Neutrophil (primary cell): ENCODE results near the gene OR4D5.

Experiments used
- H3K27ac ChIP-seq: fragments of 200-600 bp; sonication (generic); 2 replicates; pipeline ENCODE4 v1.5.1; 2016; ENCODE audit warnings: mild to moderate bottlenecking, moderate library complexity
- H3K27me3 ChIP-seq: fragments of 200-600 bp; sonication (generic); 2 replicates; pipeline ENCODE4 v1.6.0; 2016; ENCODE audit warnings: mild to moderate bottlenecking
- H3K36me3 ChIP-seq: fragments of 200-600 bp; sonication (generic); 2 replicates; pipeline ENCODE4 v1.5.1; 2017
- H3K4me1 ChIP-seq, 2 experiments: fragments of 200-600 bp in 1 of 2; sonication (generic) in 1 of 2; 1 replicate in 1 of 2; 2 replicates in 1 of 2; pipeline versions ENCODE4 v1.5.1 to v1.6.1; 2013 to 2016; ENCODE audit warnings: low read depth in 1 of 2, low read length in 1 of 2, mild to moderate bottlenecking in 1 of 2, moderate library complexity in 1 of 2; ENCODE audit not compliant: control insufficient read depth in 1 of 2, insufficient read depth in 1 of 2
- H3K4me3 ChIP-seq, 2 experiments: fragments of 200-600 bp in 1 of 2; sonication (generic) in 1 of 2; 1 replicate in 1 of 2; 2 replicates in 1 of 2; pipeline ENCODE4 v1.5.1; 2013 to 2016; ENCODE audit warnings: low read depth in 1 of 2, low read length in 1 of 2, mild to moderate bottlenecking in 1 of 2, moderate library complexity in 1 of 2
- H3K9me3 ChIP-seq: fragments of 200-600 bp; sonication (generic); 2 replicates; pipeline ENCODE4 v1.5.1; 2016
- TF ChIP-seq, protein P1 (sequence below): fragments of 200-600 bp; sonication (generic); IDR thresholded peaks from 2 replicates; pipeline ENCODE4 v1.5.1; 2016; ENCODE audit warnings: antibody characterized with exemption

OR4D5 gene

DNA sequence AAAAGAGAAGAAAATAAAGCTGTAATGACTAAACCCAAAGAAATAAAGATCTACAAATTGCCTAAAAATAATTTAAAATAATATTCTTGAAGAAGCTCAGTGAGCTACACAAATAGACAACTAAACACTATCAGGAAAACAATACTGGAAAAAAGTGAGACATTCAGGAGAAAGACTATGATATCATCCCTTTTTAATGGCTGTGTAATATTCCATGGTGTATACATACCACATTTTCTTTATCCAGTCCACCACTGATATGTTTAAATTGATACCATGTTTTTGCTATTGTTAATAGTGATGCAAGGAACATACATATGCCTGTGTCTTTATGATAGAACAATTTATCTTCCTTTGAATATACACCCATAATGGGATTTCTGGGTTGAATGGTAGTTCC lies 17.3 kb downstream of the OR4D5 start:
- no peak overlapping the region for H3K27ac ChIP-seq
- H3K36me3 ChIP-seq, result no peaks in the 10 kb centered on the region
- H3K4me3 ChIP-seq, result no peak overlapping the region
- TF ChIP-seq, protein P1, sequence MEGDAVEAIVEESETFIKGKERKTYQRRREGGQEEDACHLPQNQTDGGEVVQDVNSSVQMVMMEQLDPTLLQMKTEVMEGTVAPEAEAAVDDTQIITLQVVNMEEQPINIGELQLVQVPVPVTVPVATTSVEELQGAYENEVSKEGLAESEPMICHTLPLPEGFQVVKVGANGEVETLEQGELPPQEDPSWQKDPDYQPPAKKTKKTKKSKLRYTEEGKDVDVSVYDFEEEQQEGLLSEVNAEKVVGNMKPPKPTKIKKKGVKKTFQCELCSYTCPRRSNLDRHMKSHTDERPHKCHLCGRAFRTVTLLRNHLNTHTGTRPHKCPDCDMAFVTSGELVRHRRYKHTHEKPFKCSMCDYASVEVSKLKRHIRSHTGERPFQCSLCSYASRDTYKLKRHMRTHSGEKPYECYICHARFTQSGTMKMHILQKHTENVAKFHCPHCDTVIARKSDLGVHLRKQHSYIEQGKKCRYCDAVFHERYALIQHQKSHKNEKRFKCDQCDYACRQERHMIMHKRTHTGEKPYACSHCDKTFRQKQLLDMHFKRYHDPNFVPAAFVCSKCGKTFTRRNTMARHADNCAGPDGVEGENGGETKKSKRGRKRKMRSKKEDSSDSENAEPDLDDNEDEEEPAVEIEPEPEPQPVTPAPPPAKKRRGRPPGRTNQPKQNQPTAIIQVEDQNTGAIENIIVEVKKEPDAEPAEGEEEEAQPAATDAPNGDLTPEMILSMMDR, result no peak
- no peaks in the 10 kb centered on the region for H3K9me3 ChIP-seq
- no peaks in the 10 kb centered on the region for H3K4me1 ChIP-seq
- no peaks in the 10 kb centered on the region for H3K27me3 ChIP-seq

DNA sequence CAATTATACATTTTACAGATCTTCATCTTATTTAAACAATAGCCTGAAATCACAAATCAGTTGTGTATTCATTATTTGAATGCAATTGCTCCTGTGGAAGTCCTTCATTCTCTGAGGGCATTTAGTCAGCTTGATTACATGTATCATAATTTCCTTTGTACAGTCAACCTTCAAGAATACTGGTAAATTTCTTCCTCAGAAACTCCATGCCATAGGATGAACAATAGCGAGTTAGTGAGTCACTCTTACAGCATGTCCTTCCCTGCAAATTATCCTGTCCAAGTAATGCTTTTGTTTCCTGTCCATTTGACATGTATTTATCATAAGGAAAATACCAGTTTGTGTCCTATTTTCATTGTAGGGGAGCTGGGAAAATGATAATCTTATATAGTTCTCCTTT lies 34.4 kb downstream of the OR4D5 start:
- Histone ChIP-seq H3K27ac (no peak overlapping the region), H3K4me1 (no peaks in the 10 kb centered on the region), H3K27me3 (no peaks in the 10 kb centered on the region), H3K9me3 (no peaks in the 10 kb centered on the region), H3K36me3 (no peaks in the 10 kb centered on the region), H3K4me3 (no peak overlapping the region)
- TF ChIP-seq, protein P1, result no peak

DNA sequence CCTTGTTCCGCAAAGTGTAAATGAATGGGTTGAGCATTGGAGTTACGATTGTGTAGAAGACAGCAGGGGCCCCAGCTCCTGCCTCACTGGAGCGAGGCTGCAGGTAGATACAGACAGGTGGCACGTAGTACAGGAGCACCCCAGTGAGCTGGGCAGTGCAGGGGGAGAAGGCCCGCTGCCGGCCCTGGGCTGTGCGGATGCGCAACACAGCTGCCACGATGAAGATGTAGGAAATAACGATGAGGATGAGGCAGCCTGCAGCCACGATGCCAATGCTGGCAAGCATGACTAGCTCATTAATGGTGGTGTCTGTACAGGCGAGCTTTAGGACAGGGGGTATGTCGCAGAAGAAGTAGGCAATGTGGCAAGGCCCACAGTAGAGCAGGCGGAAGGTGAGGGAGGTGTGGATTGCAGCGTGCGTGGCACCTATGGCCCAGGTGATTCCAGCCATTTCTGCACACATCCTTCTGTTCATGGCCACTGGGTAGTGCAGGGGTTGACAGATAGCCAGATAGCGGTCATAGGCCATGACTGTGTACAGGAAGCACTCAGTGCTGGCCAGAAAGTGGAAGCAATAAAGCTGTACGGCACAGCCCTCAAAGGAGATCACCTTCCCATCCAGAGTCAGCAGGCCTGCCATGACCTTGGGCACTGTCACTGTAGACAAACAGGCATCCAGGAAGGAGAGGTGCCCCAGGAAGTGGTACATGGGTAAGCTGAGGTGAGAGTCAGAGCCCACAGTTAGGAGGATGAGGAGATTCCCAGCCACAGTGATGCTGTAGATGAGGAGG lies 37.5 kb downstream of the OR4D5 start:
- TF ChIP-seq, protein P1, result no peak
- Histone ChIP-seq H3K9me3 (no peaks in the 10 kb centered on the region), H3K36me3 (no peaks in the 10 kb centered on the region), H3K4me3 (no peak overlapping the region), H3K4me1 (no peaks in the 10 kb centered on the region), H3K27me3 (no peaks in the 10 kb centered on the region), H3K27ac (no peak overlapping the region)

DNA sequence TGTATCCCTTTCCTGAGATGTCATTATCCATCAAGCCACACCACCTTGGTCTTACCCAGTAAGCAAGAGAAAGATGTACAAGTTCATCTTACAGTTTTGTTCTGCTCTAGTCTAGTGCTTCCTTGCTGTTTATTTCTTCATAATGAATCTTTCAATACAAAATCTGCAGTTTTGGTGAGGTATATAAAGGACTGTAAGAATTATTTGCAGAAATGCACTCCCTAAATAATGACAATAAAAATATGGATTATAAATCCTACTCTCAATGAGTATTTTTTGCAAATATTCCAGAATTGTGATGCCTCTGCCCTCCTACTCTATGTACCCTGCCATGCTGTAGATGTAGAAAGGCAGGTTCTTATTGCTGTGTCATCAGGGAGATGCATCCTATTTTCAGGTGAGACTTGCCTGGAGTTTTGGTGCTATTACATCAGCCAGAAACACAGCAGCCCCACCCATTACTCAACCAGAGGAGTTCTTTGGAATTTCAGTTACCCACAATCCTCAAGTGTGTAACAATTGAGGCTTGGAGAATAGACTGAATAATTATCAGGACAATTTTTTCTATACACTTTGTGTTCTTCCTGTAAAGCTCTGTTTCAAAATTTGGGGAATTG lies 38.4 kb downstream of the OR4D5 start, which contains the start of gene OR10S1:
OR10S1 (minus strand) TSS at position 51 of the 617 bp plus-strand sequence. CDS start 117 bp downstream, outside the sequence.
- no peaks in the 10 kb centered on the region for H3K4me1 ChIP-seq
- TF ChIP-seq, protein P1, result no peak
- H3K36me3 ChIP-seq, result no peaks in the 10 kb centered on the region
- no peak within 1 kb of the TSS for H3K4me3 ChIP-seq
- no peak within 1 kb of the TSS for H3K27ac ChIP-seq
- no peaks in the 10 kb centered on the region for H3K27me3 ChIP-seq
- no peaks in the 10 kb centered on the region for H3K9me3 ChIP-seq

DNA sequence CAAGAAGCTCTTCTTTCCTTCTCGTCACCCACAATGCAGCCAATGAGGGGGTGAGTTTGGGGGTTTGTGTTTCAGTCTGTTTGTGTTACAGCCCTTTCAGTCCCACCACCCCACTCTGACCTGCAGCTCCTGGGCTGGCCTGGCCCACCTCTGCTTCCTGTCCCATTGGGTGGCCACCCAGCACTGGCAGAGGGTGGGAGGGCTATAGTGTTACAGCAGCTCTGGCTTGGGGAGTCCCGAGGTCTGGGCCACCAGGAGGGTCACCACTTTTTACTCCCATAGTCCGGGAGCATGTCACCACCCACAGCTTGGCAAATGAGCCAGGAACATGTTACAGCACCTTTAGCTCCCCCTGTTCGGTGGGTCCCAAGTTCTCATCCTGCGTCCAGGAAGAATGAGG lies 39.9 kb downstream of the OR4D5 start:
- TF ChIP-seq, protein P1, result no peak
- Histone ChIP-seq H3K36me3 (no peaks in the 10 kb centered on the region), H3K4me1 (no peaks in the 10 kb centered on the region), H3K4me3 (no peak overlapping the region), H3K27ac (no peak overlapping the region), H3K27me3 (no peaks in the 10 kb centered on the region), H3K9me3 (no peaks in the 10 kb centered on the region)
